ENCODE data around the gene SLC6A4.
"Not testable (repeated sequence)": the region's sequence is repeated elsewhere in the genome, so short reads cannot be mapped to it uniquely, and the experiment has no call there.

The SLC6A4 gene

DNA sequence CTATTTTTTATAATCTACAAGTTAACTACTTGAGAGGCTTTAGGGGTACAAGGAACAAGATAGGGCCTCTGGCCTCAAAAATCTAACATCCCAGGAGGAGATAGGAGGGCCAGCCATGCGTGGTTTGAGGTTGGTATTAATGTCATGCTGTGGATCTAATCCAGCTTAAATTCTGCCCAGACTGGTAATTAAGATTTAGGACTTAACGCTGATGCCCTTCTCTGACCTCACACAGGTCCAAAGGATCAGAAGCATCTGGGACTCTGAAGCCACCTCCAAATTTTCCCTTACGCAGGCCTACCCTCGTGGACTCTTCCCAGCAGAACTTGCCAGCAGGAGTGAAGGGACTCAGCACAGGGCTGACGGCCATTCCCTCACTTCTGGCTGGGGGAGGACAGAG, 15.1 kb downstream of the SLC6A4 start:
- no peak for DNase-seq (ENCODE audit: low read depth in 2 of 2, low spot score in 1 of 2)

- no peak for DNase-seq (ENCODE audit: low read depth in 2 of 2, low spot score in 1 of 2)
These were observed 15.7 kb downstream of the SLC6A4 start for GRCh38 chr17:30219833-30220232.

DNA sequence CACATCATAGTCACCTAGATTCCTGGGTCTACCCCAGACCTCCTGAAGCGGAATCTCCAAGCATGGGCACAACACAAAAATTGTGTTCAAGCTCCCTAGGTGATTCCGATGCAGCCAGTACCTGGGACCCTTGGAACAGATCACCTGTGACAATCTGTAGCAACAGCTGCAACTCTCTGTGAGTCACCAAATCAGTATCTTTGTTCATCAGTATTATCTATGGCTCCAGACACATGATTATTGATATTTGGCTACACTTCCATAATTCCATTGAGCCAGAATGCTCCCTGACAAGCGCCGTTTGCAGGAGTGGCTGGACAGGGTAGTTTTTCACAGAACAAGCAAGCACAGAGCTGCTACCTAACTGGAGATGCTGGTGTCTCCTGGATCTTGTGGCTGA, 16.2 kb downstream of the SLC6A4 start:
- no peak for DNase-seq (ENCODE audit: low read depth in 2 of 2, low spot score in 1 of 2)

GRCh38 chr17:30218799-30219198, 16.7 kb downstream of the SLC6A4 start:
- no peak for DNase-seq (ENCODE audit: low read depth in 2 of 2, low spot score in 1 of 2)

GRCh38 chr17:30217746-30218245, 17.7 kb downstream of the SLC6A4 start:
- no peak for DNase-seq (ENCODE audit: low read depth in 2 of 2, low spot score in 1 of 2)

GRCh38 chr17:30217054-30217453, 18.4 kb downstream of the SLC6A4 start:
- no peak for DNase-seq (ENCODE audit: low read depth in 2 of 2, low spot score in 1 of 2)

DNA sequence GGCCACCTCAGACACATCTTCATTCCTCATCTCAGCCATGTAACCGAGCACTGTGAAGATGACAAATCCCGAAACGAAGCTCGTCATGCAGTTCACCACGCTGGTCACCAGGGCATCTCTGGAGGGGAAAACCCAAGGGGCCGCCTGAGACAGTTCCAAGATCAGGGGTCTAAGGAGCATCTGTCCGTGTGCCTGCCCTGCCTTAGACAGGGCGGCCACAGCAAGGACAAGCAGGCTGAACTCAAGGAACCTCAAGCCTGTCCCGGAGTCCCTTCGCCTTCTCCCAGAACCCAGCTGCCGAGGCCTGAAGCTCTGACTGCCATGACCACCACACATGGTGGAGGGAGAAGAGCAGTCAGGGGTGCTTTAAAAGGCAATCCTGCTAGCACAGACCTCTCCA, 22.7 kb downstream of the SLC6A4 start:
- DNase-seq (ENCODE audit: low read depth in 2 of 2, low spot score in 1 of 2), result no peak

DNA sequence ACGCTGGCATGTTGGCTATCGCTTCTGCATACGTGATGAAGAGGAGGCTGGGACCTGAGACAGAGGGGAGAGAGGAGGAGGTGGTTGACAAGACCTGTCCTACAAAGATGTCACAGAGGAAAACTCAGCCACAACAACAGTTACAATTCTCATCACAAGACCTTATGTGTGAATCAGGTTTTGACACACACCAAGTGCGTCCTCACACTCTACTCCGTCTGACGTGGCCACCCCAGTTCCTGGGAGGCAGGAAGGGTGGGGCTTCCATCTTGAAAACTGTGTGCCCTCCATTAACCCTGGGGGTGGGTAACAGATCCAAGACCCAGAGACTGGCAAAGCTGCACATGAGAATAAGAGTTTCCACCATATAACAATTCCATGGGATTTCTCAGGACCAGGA, 24.1 kb downstream of the SLC6A4 start:
- no peak for DNase-seq (ENCODE audit: low read depth in 2 of 2, low spot score in 1 of 2)

DNA sequence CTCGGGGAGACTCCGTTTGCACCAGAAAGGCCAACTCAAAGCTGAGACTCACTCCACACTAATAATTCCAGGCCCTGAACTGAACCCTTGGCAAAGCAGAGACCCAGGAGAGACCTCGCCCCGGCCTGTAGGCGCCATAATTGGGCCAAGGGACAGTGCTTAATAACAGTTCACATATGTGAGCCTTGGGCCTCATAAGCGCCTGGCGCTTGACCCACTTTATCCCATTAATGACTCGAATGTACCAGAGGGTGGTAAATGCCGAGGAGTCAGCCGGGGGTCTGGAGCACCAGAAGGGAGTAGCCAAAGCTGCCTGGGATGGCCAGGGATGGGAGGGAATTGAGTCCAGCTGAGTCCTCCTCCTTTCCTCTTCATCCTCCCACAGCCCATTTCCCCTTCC, 24.6 kb downstream of the SLC6A4 start:
- no peak for DNase-seq (ENCODE audit: low read depth in 2 of 2, low spot score in 1 of 2)

DNA sequence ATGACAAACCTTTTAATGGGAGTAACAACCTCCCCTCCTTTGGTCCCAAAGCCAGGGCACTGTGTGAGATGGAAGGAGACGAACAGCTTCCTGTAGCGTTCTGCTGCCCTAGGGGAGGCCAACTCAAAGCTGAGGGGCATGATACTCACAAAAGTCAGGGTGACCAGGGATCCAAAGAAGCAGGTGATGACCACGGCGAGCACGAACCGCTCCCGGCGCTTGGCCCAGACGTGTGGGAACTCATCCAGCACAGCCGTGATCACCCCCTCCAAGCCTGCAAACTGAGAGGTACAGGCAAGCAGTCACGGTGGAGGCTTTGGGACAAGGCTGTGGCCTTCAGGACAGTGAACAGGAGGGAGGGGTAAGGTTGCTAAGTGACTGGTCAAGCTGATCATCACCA, 25.1 kb downstream of the SLC6A4 start:
- DNase-seq (ENCODE audit: low read depth in 2 of 2, low spot score in 1 of 2), result no peak

DNA sequence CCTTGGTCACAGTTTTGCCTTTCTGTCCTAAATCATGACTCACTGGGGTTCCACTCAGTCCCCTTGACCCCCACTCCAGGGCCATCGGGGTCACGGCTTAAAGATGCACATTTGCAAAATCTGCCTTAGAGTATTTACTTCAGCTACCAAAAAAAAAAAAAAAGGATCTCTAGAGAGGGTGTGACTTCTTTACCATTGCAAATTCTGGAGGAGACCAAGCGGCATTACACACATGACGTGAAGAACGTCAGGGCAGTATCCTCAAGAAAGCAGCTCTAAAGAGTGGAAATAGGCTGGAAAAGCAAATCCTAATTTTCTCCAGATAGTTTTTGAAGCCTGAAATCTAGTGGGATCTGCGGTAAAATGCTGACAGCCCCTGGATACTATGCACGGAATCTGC, 25.6 kb downstream of the SLC6A4 start:
- no peak for DNase-seq (ENCODE audit: low read depth in 2 of 2, low spot score in 1 of 2)

GRCh38 chr17:30208214-30208613, 27.3 kb downstream of the SLC6A4 start:
- no peak for DNase-seq (ENCODE audit: low read depth in 2 of 2, low spot score in 1 of 2)

- no peak for DNase-seq (ENCODE audit: low read depth in 2 of 2, low spot score in 1 of 2)
These were observed 27.8 kb downstream of the SLC6A4 start for GRCh38 chr17:30207655-30208054.

DNA sequence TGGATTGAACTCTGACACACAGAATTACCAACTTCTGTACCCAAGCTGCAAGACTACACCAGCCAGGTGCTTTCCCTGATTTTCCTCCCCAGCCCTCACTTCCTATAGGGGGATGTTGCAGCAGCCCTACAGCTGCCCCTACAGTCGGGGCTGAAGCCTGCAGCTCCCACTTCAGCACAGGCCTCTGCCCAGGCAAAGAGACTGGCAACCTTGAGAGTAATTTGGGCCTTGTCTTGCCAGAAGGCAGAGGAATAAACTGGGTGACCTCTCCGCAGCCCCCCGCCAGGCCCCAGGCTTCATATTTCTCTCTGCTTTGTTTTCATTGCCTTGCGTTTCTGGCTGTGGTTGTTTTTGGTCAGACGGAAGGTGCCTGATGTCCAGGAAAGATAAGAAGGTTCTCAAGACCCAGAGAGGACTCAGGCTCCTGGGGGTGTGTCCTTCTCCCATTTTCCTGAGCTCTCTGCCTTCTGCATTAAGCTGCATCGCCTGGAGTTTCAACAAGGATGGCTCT, 32.0 kb downstream of the SLC6A4 start:
- no peak for DNase-seq (ENCODE audit: low read depth in 2 of 2, low spot score in 1 of 2)

- DNase-seq (ENCODE audit: low read depth in 2 of 2, low spot score in 1 of 2), result not testable (repeated sequence)
These were observed 34.8 kb downstream of the SLC6A4 start for GRCh38 chr17:30200656-30201055.

DNA sequence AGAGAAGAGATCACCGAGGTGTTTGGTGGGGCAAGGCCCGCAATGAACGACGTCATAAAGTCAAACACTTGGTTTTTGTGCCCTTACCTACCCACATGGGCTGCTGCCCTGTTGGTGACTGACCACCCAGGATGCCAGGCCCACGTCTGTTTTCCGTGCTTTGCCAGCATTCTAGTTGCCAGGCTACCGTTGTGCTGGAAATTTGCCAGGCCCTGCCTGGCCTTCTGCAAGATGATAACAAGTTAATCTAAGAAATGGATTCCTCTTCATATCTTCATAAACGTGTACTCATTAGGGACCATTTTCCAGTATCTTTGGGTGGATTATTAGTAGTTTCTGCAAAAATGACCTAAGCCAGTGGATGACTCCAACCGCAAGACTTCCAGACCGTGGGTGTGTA, 35.4 kb downstream of the SLC6A4 start:
- DNase-seq (ENCODE audit: low read depth in 2 of 2, low spot score in 1 of 2), result no peak

- no peak for DNase-seq (ENCODE audit: low read depth in 2 of 2, low spot score in 1 of 2)
These were observed 35.9 kb downstream of the SLC6A4 start for GRCh38 chr17:30199600-30199999.

- DNase-seq (ENCODE audit: low read depth in 2 of 2, low spot score in 1 of 2), result no peak
These were observed 38.1 kb downstream of the SLC6A4 start for GRCh38 chr17:30197416-30197815.

- DNase-seq (ENCODE audit: low read depth in 2 of 2, low spot score in 1 of 2), result no peak
These were observed 39.0 kb downstream of the SLC6A4 start for GRCh38 chr17:30196504-30196903.

- no peak for DNase-seq (ENCODE audit: low read depth in 2 of 2, low spot score in 1 of 2)
These were observed 44.4 kb downstream of the SLC6A4 start for GRCh38 chr17:30191072-30191471.

DNA sequence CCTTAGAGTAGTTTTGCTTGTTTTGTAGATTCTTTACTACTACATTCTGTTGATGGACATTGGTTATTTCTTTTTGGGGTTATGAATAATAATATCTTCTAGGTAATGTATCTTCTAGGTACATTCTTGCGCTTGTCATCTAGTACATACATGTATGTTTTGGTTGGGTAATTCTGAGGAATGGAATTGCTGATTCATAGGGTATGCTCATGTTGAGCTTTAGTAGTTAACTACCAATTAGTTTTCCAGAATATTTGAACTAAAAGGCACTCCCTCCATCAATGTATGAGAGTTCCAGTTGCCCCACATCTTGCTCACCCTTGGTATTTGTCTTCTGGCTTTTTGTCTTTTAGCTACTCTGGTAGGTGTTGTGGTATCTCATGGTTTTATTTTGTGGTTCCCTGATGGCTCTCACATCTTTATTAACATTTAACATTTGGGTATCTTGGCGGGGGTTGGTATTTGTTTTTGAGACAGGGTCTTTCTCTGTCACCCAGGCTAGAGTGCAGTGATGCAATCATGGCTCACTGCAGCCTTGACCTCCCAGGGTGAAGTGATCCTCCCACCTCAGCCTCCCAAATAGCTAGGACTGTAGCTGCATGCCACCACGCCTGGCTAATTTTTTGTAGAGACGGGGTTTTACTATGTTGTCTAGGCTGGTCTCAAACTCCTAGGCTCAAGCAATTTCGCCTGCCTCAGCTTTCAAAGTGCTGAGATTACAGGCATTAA, 47.1 kb downstream of the SLC6A4 start:
- DNase-seq (ENCODE audit: low read depth in 2 of 2, low spot score in 1 of 2), result no peak

DNA sequence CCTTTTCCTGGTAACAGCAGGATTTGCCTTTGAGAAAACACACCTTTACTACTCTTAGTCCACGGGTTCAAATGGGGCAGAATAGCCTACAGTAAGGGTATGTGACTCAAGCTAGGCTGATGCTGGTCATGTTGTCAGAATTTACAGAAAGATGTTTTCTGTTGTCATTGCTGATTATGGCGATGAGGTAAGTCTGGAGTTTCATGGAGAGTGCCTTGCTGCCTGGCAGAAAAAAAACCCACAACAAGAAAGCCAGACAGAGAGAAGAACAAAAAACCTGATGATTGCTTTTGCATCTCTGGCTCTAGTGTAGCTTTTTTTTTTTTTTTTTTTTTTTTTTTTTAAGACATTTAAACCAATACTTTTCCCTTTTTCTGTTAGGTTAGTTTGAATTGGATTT, 47.9 kb downstream of the SLC6A4 start:
- no peak for DNase-seq (ENCODE audit: low read depth in 2 of 2, low spot score in 1 of 2)

- DNase-seq (ENCODE audit: low read depth in 2 of 2, low spot score in 1 of 2), result no peak
These were observed 48.7 kb downstream of the SLC6A4 start for GRCh38 chr17:30186761-30187160.
